Activated T-helper 1 cell treated with Interleukin-2 at 50 U/mL for 16 hours (primary cell): ENCODE results near the gene MAP7.
"Not testable (repeated sequence)": the region's sequence is repeated elsewhere in the genome, so short reads cannot be mapped to it uniquely, and the experiment has no call there.

Source experiments
- DNase-seq: peaks from one replicate; pipeline ENCODE4 v3.0.0-alpha.2; 2020; ENCODE audit warnings: low read depth

The MAP7 gene

DNA sequence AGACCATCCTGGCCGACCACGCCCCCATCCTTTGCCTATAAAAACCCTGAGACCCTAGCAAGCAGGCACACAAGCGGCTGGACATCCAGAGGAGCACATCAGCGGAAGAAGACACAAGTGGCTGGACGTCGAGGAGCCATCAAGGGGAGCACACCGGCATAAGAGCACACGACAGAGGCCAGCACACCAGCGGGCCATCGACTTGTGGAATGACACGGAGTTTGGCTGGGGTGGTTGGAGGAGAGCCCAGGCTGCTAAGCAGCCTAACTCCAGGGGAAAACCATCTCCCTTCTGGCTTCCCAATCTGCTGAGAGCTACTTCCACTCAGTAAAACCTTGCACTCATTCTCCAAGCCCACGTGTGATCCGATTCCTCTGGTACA is 215.8 kb downstream of the MAP7 start:
- no peak for DNase-seq

DNA sequence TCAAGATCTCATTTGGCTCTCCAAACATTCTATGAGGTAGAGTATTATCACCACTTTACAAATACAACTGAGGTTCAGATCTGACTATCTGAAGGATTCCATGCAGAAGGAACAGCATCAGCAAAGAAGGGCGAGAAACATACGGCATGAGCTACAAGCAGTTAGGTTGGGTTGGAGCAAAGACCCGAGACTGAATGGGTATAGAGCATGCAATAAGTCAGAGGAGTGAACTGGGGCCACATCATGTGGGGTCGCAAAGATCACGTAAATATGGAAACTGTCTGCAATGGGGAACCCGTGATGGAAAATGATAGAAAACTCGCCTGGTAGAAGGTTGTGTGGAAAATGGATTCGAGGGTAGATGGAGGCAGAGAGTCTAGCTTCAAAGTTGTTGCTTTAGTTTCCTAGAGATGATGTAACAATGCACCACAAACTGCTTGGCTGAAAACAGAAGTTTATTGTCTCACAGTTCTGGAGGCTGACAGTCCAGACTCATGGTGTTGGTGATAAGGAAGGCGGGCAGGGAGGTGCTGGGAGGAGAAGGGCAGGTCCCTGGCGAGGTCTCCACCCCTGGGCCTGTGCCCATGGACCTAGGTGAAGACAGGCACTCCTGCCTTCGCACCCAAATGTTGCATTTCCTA is 216.3 kb downstream of the MAP7 start:
- no peak for DNase-seq

DNA sequence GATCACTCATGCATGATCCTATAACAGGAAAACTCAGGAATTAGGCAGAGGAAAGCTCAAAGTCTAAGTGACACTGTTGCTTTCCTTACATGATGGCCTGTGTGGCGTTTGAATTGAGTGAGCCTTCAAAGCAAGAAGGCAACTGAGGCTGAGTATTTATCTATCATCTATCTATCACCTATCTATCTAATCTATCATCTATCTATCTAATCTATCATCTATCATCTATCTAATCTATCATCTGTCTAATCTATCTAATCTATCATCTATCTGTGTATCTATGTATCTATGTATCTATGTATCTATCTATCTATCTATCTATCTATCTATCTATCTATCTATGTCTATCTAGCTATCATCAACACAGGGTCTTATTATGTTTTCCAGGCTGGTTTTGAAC is 218.8 kb downstream of the MAP7 start:
- DNase-seq = no peak

DNA sequence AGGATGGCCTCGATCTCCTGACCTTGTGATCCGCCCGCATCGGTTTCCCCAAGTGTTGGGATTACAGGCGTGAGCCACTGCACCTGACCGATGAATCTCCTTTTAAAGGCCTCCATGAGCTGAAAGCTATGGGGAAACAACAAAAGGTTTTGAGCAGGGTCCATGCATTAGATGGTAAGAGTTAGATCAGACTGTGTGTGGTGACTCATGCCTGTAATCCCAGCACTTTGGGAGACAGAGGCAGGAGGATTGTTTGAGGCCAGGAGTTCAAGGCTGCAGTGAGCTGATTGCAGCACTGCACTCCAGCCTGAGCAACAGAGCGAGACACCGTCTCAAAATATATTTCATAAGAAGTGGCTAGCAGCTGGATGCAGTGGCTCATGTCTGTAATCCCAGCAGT is 219.6 kb downstream of the MAP7 start:
- no peak for DNase-seq

DNA sequence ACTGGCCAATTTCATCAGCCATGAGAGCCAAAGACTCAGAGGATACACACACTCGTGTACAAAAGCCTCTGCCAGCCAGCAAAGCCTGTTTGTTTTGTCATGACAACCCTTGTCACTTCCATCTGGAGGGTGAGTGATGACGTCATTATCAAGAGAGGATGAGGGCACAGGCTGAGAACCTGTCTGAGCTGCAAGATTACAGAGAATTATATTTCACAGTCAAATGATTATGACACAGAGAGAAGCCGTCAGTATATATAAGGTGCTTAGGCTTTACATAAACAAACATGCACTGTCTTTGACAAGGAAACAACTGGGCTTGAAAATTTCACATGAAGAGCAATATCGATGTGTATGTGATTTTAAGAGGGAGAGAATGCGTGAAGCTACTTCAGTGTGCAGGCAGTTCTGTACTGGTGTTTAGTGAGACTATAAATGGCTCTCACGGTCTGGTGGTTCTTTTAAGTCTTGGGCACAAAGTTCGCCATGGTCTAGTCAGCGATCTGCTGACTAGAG is 224.1 kb downstream of the MAP7 start:
- no peak for DNase-seq

DNA sequence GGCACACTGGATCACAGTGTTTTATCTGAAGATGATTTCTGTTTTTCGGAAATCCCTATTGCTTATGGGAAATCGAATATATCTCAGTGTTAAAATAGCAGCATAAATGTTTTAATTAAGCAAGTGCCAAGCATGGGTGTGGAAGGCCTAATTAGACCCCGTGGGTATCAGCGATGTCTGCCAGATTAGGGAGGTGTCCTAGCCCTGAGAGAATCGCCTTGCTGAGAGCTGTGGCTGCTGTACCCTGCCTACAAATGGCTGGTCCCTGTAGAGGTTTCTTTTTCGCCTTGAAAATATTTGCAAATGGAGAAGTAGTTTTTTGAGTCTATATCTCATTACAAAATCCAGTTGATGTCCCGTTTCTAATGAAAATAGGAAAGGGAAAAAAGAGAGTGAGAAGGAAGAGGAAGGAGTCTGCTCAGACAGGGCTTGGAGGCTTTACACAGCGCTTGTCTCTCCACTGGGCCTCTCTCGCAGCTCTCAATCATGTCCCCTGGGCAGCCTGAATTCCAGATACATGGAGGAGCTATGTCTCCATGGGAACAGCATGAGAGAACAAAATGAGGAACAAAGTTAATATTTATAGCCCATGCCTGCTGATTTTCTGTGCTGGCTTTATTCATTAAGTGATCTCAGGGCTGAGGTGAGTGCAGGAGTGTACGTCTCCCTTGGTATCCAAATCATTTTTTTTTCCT is 225.4 kb downstream of the MAP7 start:
- DNase-seq = no peak

DNA sequence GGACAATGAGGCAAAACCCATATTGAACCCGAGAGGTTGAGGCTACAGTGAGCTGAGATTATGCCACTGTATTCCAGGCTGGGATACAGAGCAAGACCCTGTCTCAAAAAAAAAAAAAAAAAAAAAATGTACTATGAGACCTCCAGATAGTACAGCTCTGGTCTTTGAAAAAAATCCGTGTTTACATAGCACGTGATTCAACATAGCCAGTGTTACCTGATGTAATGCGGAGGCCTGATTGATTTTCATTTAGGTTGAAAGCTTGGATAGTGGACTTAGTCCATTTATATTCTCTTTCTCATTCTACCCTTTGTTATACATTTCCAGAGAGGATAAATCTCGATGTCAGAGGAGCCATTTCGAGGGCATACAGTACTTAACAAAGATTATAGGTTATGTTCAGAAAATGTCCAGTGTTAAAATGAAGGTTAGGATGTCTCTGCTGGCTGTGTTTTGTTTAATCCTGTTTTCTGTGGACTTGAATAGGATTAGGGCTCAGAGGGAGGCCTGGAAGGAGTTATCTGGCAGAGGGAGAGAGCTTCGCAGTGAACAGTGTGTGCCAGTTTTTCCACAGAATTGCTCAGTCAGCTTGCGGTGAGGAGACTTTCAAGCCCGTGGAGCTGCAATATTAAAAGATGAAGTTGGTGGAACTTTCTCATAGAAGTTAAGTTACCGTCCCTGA is 226.7 kb downstream of the MAP7 start:
- DNase-seq = no peak

DNA sequence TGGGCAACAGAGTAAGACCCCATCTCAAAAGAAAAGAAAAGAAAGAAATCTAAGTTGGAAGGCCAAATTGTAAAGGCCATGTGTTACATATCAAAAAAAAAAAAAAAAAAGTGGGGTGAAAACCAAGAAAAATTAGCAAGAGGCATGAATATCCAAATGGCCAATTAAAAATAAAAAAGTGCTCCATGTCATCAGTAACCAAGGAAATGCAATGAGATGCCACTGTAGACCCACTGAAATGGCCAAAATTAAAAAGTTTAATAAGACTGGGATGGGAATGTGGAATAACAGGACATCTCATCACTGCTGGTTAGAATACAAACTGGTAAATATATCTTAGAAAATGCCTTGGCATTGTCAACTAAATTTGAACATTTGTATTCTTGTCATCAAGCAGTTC is 230.5 kb downstream of the MAP7 start:
- no peak for DNase-seq

DNA sequence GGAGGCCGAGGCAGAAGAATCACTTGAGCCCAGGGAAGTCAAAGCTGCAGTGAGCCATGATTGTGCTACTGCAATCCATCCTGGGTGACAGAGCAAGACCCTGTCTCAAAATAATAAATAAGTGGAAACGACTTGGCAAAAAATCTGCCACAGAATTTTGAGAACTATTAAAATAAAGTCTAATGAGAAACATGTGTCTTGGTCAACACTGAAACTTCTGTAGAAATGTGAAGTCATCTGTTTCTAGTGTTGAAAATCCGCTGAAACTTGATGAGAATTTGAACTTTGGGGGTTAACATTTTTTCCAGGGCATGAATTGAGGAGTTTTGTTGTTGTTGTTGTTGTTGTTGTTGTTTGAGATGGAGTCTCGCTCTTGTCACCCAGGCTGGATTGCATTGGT is 231.5 kb downstream of the MAP7 start:
- no peak for DNase-seq

DNA sequence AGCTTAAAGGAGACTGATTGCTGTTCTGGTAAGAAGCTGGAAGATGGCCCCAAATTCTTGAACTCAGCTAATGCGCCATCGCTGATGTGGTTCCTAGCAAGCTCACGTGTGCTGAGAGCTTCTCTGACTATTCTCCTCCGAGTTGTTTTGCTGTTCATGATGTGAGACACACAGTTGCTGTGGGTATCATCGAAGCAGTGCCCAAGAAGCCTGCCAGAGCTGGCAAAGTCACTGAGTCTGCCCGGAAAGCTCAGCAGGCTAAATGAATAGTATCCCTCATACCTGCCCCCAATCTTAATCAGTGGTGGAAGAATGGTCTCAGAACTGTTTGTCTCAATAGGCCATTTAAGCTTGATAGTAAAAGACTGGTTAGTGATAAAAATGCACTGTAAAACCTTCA is 232.3 kb downstream of the MAP7 start:
- no peak for DNase-seq

DNA sequence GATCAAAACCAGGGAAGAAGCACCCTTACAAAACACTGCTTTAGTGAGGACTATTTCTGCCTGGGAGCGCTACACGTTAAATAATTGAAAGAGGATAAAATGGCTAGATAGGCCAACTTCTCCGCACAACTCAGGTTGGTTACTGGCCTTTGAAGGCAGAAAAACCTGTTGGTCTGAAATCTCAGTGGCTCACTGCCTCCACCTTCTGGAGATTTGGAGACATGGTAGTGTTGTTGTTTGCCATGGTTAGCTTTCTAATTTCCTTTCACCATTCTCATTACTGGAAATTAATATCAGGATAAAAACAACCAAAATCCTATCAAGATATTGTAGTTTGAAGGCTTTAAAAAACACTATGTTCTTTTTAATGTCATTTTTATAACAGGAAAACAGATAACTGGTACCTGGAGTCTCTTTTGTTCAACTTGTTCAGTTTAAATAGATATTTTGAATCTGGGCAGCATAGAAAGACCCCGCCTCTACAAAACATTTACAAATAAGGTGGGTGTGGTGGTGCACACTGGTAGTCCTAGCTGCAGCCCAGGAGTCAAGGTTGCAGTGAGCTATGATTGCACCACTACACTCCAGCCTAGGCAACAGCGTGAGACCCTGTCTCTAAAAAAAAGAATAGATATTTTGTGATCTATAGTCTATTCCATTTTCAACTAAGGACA is 233.1 kb downstream of the MAP7 start:
- DNase-seq = peak; percentile 29

DNA sequence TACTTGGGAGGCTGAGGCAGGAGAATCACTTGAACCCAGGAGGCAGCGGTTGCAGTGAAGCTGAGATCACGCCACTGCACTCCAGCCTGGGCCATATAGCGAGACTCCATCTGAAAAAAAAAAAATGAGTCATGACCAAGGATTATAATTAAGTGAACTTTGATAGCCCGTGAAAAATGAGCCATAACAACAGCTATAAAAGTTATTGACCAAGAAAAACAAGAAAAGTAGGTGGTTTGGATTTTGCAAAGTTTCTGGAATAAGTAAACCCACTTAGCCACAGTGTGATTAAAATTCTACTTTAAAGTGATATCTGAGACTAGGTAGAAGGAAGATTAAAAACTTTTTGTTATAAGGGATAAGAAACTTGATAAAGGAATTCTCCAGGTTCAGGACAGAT is 234.6 kb downstream of the MAP7 start:
- no peak for DNase-seq

DNA sequence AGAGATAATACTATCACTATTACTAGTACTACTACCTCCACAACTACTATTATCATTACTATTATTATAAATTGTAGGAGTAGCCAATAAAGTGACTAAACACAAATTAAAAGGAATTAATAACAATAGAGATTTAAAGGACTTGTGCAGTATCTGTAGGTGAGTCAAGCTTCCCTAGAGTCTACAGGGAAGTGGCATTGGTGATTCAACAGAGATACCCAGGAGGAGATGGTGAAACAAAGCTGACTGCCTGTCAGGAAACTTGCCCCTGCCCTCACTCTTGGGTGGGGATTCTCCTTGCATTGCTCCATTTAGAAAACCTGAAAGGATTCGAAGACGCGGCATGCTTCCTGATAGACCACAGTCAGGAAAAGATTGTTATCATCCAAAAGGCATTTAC is 237.2 kb downstream of the MAP7 start:
- no peak for DNase-seq

DNA sequence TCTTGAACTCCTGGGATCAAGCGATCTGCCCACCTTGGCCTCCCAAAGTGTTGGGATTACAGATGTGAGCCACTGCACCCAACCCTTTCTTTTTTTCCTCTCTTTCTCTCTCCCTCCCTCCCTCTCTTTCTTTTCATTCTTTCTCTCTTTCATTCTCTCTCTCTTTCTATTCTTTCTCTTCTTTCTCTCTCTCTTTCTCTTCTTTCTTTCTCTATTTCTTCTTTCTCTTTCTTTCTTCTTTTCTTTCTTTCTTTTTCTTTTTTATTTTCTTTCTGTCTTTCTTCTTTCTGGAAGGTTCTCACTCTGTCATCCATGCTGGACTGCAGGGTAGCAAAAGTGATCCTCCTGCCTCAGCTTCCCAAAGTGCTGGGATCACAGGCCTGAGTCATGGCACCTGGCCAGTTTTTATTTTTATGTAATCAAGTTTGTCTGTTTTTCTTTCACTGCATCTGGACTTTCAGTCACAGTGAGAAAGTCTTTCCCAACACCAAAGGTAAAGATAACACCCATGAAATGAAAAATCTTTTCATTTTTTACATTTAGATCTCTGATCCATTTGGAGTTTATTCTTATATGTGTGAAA is 240.4 kb downstream of the MAP7 start:
- no peak for DNase-seq

DNA sequence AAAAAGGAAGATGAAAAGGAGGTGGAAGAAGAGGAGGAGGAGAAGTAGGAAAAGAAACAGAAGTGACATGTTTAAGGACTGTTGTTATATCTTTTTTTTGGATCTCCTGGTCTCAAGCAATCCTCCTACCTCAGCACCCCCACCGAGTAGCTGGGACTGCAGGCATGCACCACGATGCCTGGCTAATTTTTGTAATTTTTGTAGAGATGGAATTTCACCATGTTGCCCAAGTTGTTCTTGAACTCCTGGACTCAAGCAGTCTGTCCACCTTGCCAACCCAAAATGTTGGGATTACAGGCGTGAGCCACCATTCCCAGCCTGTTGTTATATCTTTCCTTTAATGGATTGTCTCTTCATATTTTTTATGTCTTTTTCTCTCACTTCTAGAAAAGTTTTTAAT is 241.1 kb downstream of the MAP7 start:
- DNase-seq = no peak

DNA sequence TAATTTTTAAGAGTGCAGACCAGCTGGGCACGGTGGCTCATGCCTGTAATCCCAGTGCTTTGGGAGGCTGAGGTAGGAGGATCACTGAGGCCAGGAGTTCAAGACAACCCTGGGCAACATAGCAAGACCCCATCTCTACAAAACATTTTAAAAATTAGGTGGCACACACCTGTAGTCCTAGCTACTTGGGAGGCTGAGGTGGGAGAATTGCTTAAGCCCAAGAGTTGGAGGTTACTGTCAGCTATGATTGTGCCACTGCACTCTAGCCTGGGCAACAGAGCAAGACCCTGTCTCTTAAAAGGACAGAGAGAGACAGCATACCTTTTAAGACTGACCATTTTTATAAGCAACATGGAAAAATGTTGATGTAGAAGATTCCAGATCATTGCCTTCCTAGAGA is 241.8 kb downstream of the MAP7 start:
- not testable (repeated sequence) for DNase-seq

DNA sequence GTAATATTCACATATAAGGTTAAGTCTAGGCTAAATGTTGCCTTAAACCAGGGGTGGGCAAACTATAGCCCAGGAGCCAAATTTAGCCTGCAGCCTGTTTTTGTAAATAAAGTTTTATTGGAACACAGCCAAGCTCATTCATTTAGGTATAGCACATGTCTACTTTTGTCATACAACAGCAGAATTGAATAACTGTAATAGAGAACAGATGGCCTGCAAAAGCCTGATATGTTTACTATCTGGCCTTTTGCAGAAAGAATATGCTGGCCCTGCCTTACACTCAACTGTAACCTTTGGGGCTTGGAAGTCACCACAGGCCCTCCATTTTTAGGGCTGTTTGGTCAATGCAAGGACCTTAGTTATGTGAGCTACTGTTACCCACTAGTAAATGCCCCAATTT is 242.9 kb downstream of the MAP7 start:
- DNase-seq = no peak

DNA sequence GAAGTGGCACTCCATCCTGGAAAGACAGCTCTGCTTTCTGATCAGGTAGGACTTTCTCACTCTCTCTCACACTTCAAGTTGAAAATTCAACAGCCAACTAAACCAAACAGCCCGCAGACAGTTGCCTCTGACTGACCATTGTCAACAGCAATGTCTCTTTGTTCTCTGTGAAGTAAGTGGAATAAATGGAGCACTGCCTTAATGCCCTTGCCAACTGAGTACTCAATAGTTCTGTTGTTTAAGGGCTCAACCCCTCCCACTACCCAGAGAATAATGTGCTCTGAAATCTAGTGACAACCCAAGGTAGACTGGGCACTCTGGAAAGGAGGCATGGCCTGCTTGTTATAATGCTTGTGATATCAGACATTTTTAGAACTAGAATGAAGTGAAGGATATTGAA is 243.8 kb downstream of the MAP7 start:
- no peak for DNase-seq

DNA sequence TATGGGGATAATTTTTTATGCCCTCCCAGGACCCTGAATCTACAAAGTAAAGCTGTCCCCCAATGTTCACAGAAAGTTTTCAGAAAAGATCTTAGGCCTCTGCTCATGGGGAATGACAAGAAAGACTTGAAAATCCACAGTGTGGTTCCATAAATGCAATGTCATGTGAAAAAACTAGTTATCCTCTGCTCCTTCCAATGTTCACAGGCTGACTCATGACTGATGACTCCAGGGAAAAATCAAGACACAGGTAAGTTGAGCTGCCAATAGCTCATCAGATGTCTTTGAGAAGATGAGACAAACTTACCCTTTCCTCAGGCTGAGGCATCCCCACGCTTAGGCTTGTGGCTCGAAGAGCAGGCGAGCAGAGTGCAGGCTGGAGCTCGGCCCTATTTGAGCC is 245.8 kb downstream of the MAP7 start:
- no peak for DNase-seq

DNA sequence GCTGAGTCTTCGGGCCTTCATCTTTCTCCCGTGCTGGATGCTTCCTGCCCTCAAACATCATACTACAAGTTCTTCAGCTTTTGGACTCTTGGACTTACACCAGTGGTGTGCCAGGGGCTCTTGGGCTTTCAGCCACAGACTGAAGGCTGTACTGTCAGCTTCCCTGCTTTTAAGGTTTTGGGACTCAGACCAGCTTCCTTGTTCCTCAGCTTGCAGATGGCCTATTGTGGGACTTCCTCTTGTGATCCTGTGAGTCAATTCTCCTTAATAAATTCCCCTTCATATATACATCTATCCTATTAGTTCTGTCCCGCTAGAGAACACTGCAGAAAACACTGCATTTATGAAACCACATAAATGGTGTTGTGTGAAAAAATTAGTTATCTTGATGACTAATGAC is 246.7 kb downstream of the MAP7 start:
- DNase-seq = no peak

DNA sequence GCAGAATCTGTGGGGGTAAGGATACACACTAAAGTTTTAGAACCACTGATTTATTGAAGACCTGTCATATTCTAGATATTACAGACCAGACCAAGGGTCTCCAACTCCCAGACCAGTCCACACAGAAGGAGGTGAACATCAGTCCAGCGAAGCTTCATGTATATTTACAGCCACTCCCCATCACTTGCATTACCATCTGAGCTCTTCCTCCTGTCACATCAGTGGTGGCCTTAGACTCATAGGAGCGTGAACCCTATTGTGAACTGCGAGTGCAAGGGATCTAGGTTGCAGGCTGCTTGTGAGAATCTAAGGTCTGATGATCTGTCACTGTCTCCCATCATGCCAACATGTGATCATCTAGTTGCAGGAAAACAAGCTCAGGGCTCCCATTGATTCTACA is 255.6 kb downstream of the MAP7 start:
- no peak for DNase-seq
